Measurements from ENCODE around the gene CCNE1.
"Not testable (repeated sequence)": the region's sequence is repeated elsewhere in the genome, so short reads cannot be mapped to it uniquely, and the experiment has no call there.

The CCNE1 gene

GRCh38 chr19:29819300-29819699 is 7.5 kb downstream of the CCNE1 start:
- DNase-seq: no peak

DNA sequence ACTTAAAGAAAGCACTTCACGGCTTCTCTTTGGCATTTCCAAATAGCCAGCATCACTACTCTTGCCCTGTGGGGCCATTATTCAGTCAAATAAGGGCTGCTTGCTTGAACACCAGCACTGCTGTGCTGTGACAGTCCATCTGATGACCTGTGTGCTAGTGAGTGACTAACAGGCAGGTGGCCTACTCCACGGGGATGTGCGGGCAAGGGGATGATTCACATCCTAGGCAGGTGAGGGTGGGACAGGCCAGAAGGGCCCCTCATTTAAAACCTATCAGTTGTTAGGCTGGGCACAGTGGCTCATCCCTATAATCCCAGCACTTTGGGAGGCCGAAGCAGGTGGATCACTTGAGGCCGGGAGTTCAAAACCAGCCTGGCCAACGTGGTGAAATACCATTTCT is 8.2 kb downstream of the CCNE1 start:
- DNase-seq: no peak

DNA sequence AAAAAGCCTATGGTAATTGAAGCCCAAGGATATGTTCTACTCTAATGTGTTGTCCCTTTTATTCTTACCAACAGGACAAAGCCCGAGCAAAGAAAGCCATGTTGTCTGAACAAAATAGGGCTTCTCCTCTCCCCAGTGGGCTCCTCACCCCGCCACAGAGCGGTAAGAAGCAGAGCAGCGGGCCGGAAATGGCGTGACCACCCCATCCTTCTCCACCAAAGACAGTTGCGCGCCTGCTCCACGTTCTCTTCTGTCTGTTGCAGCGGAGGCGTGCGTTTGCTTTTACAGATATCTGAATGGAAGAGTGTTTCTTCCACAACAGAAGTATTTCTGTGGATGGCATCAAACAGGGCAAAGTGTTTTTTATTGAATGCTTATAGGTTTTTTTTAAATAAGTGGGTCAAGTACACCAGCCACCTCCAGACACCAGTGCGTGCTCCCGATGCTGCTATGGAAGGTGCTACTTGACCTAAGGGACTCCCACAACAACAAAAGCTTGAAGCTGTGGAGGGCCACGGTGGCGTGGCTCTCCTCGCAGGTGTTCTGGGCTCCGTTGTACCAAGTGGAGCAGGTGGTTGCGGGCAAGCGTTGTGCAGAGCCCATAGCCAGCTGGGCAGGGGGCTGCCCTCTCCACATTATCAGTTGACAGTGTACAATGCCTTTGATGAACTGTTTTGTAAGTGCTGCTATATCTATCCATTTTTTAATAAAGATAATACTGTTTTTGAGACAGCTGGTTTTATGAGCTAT is 12.0 kb downstream of the CCNE1 start:
- no peak for DNase-seq

GRCh38 chr19:29825263-29825662 is 13.5 kb downstream of the CCNE1 start:
- not testable (repeated sequence) for DNase-seq

DNA sequence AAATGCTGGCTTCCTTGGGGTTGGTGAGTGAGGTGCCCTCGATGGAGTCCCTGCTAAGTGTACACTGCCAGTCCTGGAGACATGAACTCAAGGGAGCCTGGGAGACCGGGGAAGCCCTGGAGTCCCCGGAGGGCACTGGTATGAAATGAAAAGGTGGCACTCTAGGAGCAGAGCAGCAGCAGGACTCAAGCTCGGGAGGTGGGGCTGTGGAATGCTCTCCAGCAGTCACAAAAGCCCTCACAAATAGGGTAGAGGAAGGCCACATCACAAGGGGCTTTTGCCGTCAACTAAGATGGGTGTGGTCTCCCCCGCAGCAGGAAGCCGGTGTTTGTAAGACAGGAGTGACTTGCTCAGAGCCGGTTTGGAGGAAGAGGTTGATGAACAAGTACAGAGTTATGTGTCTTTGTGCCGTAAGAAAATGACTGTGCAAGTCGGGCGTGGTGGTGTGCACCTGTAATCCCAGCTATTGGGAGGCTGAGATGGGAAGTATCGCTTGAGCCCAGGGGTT is 19.3 kb downstream of the CCNE1 start:
- DNase-seq: no peak

- DNase-seq: no peak
These were observed 19.9 kb downstream of the CCNE1 start for GRCh38 chr19:29831686-29832085.

- no peak for DNase-seq
These were observed 21.0 kb downstream of the CCNE1 start for GRCh38 chr19:29832801-29833200.

- no peak for DNase-seq
These were observed 21.9 kb downstream of the CCNE1 start for GRCh38 chr19:29833614-29834261.

GRCh38 chr19:29834991-29835846 is 23.4 kb downstream of the CCNE1 start:
- DNase-seq: no peak

GRCh38 chr19:29836409-29836825 is 24.6 kb downstream of the CCNE1 start:
- no peak for DNase-seq

DNA sequence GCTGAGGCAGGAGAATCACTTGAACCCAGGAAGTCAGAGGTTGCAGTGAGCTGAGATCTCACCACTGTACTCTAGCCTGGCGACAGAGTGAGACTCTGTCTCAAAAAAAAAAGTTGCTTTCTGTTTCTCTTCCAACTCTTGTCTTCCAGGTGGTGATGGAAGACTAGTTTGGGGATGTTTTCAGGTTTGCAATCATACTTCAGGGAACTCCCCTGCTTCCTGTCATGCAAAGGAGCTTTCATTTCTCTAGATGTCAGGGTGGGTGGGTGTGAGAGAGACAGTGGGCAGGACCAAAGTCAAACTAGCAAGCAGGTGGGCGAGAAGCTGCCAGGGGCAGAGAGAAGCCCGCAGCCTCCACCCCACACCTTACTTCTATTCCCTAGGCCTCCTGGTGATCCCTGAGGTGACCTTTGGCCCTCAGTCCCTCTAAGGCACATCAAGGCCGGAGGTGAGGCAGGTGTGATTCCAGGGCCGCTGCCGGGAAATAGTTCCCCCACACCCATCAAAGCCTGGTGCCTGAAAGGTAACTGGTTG is 25.7 kb downstream of the CCNE1 start:
- DNase-seq: no peak

DNA sequence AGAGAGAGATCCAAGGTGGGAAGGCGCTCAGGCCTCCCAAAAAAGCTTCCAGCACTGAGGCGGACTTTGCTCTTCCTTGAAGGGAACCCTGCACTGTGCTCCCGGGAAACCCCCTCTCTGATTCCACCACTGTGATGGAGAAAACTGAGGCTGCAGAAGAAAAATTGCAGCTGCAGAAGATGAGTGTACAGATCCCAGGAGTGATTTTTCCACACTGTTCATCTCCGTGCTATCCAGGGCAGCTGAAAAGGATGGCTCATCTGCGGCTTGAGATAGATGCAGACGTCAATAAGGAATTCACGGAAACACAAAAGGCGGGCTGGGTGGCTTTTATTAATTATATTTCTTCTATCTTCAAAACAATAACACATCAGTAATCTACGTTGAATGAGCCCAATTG is 26.2 kb downstream of the CCNE1 start:
- DNase-seq: no peak

DNA sequence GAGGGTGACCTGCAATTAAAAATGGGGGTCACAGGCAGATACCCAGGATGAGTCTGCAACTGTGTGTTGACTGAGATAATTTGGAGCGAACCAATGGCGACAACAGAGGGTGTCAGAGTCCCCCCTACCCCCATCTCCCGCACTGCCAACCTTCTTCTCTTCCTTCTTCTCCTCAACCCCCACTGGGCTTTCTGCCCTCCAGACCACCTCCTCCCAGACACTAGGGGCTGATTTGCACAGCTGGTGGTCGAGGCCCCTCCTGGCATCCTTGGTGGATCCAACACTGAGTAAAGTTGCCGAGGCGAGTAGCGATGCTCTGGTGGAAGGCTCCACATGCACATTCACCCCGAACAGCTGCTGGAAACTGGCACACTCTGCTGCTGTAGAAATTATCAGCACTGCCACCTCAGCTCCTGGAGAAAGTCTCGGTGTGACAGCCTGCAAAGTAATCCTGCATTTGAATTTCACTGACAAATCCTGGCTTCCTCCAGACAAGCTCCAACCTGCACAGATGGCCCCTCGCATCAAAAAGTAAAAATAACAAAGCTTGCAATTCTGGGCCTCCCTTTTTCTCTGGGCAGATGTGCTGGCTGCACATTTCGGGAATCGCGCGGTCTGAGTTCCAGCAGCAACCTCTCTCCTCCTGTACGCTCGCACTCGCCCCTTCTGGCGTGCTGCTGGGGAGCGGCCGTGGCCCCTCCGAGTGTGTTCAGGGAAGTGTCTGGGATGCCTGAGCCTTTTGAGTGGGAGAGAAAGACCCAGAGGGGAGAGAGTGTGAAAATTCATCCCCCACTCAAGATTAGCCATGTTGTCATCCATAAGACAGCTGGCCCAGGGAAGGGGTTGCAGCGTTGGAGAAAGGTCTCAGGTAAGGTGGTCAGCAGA is 28.5 kb downstream of the CCNE1 start:
- DNase-seq: no peak

DNA sequence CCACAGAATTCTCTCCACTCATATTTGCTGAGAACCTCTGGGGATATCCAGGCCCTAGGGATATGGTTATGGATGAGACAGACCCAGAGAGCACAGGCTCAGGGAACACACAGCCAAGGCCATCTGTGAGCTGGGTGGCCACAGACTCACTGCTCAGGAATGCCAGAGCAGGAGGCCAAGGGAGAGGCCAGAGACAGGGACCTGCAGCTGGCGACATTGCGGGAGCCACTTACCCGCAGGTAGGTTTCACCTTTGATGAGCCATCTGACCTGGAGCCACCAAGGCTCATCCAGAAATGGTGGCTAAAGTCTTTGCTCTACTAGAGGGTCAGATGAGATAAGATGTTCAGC is 29.4 kb downstream of the CCNE1 start:
- DNase-seq: no peak

GRCh38 chr19:29841559-29842367 is 30.0 kb downstream of the CCNE1 start:
- no peak for DNase-seq

- DNase-seq: no peak
These were observed 30.8 kb downstream of the CCNE1 start for GRCh38 chr19:29842471-29843179.

GRCh38 chr19:29843180-29844051 is 31.6 kb downstream of the CCNE1 start:
- no peak for DNase-seq

DNA sequence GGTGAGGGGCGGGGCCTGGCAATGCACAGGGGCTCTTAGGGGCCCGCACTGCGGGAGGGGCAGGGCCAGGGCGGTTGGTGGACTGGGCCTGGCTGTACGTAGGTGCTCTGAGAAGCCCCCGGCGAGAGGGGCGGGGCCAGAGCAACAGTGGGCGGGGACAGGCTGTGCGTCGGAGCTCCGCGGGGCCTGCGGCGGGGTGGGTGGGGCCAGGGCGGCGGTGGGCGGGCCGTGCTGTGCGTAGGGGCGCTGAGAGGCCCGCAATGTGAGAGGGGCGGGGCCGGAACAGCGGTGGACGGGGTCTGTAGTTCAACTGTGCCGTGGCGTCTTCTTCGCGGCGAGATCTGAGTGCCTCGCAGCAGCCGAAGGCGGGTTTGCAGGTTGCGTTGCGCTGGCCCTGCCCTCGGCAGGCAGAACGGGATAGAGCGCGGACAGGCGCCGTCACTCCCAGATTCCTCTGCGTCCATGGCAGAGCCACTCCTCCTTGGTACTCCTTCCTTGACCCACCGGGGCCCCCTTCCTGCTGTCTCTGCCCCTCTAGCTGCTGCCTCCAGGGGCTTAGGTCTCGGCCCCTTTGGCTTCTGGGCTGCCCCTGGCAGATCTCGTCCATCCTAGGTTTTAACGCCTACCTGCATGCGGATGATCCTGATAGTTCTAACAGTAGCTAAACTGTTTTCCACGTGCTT is 33.2 kb downstream of the CCNE1 start:
- peak; percentile 78 to 94 for DNase-seq

DNA sequence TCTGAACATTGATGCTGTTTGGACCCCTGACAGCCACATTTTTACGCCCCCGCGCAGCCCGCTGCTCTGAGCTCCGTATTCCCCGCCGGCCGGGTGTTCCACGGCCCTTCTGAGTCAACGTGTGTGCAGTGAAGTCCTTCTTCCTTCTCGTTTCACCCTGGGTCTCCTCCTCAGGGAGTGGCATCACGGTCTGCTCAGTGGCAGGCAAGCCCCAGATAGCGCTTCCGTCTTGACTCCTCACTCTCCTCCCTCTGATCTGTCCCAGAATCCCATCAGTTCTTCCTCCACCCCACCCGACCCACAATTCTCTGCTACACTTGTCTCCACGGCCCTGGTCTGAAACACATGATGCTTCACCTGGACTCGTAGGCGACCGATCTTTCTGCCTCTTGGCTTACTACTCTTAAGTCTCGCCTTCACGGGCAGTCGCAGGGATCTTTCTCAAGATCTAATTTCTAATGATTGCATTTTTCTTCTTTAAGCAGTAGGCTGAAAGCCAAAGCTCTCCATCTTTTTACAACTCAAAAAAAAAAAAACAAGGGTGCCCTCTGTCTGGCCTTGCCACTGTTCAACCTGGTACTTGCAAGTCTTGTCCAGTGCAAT is 33.9 kb downstream of the CCNE1 start:
- DNase-seq: no peak

Measured in NCI-H446 (cell line).